ENCODE results near the gene PLCB3. TPM values are rescaled to one million over a fixed set of nuclear protein-coding genes. Genes with fewer than 3 reads are reported as not detected.

Gene PLCB3
- total and polyA plus RNA-seq, 2 of the 13 experiments (the other 11 are each of a cell fraction or from before 2014, with no cell fraction given), result 7.5 to 13.8 TPM

DNA sequence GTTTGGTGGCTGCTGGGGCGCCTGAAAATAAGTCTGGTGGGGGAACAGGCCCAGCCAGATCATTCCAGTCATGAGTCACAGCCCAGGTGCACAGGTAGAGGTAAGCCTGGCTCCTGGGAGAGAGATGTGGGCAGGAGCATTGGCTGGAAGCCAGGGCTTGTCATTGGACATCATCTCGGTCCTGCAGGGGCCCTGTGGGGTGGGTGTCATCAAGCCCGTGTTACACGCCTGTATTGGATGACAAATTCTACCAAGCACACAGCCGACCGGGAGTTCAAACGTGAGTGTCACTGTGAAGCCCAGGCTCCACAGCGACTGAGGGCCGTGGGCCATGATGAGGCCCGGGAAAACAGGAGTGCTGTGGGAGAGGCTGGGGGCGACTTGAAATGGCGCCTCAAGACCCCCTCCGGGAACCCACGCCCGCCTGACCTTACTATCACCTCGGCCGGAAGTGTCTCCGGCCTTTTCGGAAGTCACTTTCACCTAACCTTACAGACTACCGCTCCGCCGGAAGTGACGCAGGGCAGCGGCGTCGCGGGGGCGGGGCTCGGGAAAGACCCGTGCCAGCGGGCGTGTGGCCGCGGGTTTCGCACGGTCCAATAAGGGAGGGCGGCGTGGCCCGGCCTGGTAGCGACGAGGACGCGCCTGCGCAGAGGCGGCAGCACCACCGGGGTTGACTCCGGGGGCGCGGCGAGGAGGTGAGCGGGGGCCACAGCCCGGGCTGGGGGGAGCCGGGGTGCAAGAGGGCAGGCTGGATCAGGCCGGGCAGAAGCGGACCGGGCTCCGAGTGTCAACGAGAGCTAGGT, 10.7 kb upstream of the PLCB3 start, which contains the start of gene FKBP2 (continued):
- TF ChIP-seq, protein P1, sequence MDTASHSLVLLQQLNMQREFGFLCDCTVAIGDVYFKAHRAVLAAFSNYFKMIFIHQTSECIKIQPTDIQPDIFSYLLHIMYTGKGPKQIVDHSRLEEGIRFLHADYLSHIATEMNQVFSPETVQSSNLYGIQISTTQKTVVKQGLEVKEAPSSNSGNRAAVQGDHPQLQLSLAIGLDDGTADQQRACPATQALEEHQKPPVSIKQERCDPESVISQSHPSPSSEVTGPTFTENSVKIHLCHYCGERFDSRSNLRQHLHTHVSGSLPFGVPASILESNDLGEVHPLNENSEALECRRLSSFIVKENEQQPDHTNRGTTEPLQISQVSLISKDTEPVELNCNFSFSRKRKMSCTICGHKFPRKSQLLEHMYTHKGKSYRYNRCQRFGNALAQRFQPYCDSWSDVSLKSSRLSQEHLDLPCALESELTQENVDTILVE (CRISPR knock-in tag; IDR thresholded peaks at IDR 0.05), result peak; percentile 96
- TF ChIP-seq ZNF878 (CRISPR knock-in tag; IDR thresholded peaks at IDR 0.05) (no peak; the same call in 1 of the 2 replicates), NFE2 (CRISPR knock-in tag; IDR thresholded peaks at IDR 0.05) (no peak), ZNF558 (CRISPR knock-in tag; IDR thresholded peaks at IDR 0.05; ENCODE audit: borderline replicate concordance) (no peak), WIZ (CRISPR knock-in tag; IDR thresholded peaks at IDR 0.05) (no peak), MLLT10 (CRISPR knock-in tag; IDR thresholded peaks at IDR 0.05) (no peak), KDM5A (IDR thresholded peaks at IDR 0.05; ENCODE audit: borderline replicate concordance, low read length) (peak; percentile 69; the same call in 1 of the 2 replicates), ZFP36L1 (CRISPR knock-in tag; IDR thresholded peaks at IDR 0.05) (no peak; the same call in 1 of the 2 replicates), ZNF841 (CRISPR knock-in tag; IDR thresholded peaks at IDR 0.05; ENCODE audit: borderline replicate concordance) (no peak)
- TF ChIP-seq, protein P2, sequence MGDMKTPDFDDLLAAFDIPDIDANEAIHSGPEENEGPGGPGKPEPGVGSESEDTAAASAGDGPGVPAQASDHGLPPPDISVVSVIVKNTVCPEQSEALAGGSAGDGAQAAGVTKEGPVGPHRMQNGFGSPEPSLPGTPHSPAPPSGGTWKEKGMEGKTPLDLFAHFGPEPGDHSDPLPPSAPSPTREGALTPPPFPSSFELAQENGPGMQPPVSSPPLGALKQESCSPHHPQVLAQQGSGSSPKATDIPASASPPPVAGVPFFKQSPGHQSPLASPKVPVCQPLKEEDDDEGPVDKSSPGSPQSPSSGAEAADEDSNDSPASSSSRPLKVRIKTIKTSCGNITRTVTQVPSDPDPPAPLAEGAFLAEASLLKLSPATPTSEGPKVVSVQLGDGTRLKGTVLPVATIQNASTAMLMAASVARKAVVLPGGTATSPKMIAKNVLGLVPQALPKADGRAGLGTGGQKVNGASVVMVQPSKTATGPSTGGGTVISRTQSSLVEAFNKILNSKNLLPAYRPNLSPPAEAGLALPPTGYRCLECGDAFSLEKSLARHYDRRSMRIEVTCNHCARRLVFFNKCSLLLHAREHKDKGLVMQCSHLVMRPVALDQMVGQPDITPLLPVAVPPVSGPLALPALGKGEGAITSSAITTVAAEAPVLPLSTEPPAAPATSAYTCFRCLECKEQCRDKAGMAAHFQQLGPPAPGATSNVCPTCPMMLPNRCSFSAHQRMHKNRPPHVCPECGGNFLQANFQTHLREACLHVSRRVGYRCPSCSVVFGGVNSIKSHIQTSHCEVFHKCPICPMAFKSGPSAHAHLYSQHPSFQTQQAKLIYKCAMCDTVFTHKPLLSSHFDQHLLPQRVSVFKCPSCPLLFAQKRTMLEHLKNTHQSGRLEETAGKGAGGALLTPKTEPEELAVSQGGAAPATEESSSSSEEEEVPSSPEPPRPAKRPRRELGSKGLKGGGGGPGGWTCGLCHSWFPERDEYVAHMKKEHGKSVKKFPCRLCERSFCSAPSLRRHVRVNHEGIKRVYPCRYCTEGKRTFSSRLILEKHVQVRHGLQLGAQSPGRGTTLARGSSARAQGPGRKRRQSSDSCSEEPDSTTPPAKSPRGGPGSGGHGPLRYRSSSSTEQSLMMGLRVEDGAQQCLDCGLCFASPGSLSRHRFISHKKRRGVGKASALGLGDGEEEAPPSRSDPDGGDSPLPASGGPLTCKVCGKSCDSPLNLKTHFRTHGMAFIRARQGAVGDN (CRISPR knock-in tag; IDR thresholded peaks at IDR 0.05), result peak; percentile 89
- TF ChIP-seq, protein P3, sequence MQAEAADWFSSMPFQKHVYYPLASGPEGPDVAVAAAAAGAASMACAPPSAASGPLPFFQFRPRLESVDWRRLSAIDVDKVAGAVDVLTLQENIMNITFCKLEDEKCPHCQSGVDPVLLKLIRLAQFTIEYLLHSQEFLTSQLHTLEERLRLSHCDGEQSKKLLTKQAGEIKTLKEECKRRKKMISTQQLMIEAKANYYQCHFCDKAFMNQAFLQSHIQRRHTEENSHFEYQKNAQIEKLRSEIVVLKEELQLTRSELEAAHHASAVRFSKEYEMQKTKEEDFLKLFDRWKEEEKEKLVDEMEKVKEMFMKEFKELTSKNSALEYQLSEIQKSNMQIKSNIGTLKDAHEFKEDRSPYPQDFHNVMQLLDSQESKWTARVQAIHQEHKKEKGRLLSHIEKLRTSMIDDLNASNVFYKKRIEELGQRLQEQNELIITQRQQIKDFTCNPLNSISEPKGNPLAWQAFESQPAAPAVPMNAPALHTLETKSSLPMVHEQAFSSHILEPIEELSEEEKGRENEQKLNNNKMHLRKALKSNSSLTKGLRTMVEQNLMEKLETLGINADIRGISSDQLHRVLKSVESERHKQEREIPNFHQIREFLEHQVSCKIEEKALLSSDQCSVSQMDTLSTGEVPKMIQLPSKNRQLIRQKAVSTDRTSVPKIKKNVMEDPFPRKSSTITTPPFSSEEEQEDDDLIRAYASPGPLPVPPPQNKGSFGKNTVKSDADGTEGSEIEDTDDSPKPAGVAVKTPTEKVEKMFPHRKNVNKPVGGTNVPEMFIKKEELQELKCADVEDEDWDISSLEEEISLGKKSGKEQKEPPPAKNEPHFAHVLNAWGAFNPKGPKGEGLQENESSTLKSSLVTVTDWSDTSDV (CRISPR knock-in tag; IDR thresholded peaks at IDR 0.05), result peak; percentile 38; the same call in 1 of the 2 replicates
- TF ChIP-seq, protein P4, sequence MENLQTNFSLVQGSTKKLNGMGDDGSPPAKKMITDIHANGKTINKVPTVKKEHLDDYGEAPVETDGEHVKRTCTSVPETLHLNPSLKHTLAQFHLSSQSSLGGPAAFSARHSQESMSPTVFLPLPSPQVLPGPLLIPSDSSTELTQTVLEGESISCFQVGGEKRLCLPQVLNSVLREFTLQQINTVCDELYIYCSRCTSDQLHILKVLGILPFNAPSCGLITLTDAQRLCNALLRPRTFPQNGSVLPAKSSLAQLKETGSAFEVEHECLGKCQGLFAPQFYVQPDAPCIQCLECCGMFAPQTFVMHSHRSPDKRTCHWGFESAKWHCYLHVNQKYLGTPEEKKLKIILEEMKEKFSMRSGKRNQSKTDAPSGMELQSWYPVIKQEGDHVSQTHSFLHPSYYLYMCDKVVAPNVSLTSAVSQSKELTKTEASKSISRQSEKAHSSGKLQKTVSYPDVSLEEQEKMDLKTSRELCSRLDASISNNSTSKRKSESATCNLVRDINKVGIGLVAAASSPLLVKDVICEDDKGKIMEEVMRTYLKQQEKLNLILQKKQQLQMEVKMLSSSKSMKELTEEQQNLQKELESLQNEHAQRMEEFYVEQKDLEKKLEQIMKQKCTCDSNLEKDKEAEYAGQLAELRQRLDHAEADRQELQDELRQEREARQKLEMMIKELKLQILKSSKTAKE (CRISPR knock-in tag; IDR thresholded peaks at IDR 0.05; ENCODE audit: borderline replicate concordance), result peak; percentile 52; the same call in 1 of the 2 replicates
- TF ChIP-seq, protein P5, sequence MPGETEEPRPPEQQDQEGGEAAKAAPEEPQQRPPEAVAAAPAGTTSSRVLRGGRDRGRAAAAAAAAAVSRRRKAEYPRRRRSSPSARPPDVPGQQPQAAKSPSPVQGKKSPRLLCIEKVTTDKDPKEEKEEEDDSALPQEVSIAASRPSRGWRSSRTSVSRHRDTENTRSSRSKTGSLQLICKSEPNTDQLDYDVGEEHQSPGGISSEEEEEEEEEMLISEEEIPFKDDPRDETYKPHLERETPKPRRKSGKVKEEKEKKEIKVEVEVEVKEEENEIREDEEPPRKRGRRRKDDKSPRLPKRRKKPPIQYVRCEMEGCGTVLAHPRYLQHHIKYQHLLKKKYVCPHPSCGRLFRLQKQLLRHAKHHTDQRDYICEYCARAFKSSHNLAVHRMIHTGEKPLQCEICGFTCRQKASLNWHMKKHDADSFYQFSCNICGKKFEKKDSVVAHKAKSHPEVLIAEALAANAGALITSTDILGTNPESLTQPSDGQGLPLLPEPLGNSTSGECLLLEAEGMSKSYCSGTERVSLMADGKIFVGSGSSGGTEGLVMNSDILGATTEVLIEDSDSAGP (CRISPR knock-in tag; IDR thresholded peaks at IDR 0.05; ENCODE audit: borderline replicate concordance), result peak; percentile 76
- TF ChIP-seq, protein P6, sequence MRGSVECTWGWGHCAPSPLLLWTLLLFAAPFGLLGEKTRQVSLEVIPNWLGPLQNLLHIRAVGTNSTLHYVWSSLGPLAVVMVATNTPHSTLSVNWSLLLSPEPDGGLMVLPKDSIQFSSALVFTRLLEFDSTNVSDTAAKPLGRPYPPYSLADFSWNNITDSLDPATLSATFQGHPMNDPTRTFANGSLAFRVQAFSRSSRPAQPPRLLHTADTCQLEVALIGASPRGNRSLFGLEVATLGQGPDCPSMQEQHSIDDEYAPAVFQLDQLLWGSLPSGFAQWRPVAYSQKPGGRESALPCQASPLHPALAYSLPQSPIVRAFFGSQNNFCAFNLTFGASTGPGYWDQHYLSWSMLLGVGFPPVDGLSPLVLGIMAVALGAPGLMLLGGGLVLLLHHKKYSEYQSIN (CRISPR knock-in tag; IDR thresholded peaks at IDR 0.05; ENCODE audit: borderline replicate concordance), result no peak
